ENCODE data around the gene SLC35A5. TPM values are rescaled to one million over a fixed set of nuclear protein-coding genes. Genes with fewer than 3 reads are reported as not detected.

The SLC35A5 gene
- total RNA-seq, 1 experiment from 2014 or later = 20.4 TPM

DNA sequence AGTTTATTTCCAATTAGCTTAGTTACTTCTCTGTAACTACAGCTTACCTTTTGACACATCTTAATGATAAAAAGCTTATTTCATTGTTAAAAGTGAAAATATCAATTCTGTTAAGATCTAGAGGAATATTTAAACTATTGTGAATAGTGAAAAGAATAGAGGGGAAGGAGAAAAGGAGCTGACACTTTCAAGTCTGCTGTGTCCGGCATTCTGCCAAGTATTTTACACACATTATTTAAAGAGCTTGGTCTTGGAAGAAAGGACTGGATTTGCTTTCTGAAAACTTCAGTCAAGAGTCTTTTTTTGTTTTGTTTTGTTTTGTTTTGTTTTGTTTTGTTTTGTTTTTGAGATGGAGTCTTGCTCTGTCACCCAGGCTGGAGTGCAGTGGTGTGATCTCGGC is 44.3 kb downstream of the SLC35A5 start:
- Histone ChIP-seq H3K4me1 (ENCODE audit: insufficient read depth, low read length, poor library complexity, severe bottlenecking) (peaks cover 5% of the 10 kb centered on the region), H3K4me3 (ENCODE audit: low read depth, low read length, poor library complexity, severe bottlenecking) (no peak overlapping the region), H3K9me3 (ENCODE audit: low read depth, low read length, poor library complexity, severe bottlenecking) (no peaks in the 10 kb centered on the region), H3K27me3 (replicated peaks; ENCODE audit: insufficient read depth, low read depth, low read length, poor library complexity) (no peaks in the 10 kb centered on the region), H3K36me3 (ENCODE audit: insufficient read depth, low read length, poor library complexity, severe bottlenecking) (no peaks in the 10 kb centered on the region), H3K27ac (ENCODE audit: low read depth, low read length, poor library complexity, severe bottlenecking) (no peak overlapping the region)
- ChIA-PET POLR2A (ENCODE audit: low non-redundant PET) (no interaction called here), CTCF (no interaction called here)
- intact Hi-C loops (cut with micrococcal nuclease; ENCODE audit: unreplicated experiment) = no loop called here
- DNase-seq (ENCODE audit: low spot score) = no peak
- BruUV-seq (replicated peaks) = no TSS peak
- TF ChIP-seq, protein P1, sequence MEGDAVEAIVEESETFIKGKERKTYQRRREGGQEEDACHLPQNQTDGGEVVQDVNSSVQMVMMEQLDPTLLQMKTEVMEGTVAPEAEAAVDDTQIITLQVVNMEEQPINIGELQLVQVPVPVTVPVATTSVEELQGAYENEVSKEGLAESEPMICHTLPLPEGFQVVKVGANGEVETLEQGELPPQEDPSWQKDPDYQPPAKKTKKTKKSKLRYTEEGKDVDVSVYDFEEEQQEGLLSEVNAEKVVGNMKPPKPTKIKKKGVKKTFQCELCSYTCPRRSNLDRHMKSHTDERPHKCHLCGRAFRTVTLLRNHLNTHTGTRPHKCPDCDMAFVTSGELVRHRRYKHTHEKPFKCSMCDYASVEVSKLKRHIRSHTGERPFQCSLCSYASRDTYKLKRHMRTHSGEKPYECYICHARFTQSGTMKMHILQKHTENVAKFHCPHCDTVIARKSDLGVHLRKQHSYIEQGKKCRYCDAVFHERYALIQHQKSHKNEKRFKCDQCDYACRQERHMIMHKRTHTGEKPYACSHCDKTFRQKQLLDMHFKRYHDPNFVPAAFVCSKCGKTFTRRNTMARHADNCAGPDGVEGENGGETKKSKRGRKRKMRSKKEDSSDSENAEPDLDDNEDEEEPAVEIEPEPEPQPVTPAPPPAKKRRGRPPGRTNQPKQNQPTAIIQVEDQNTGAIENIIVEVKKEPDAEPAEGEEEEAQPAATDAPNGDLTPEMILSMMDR (conservative IDR thresholded peaks at IDR 0.05; ENCODE audit: low read depth, low read length) = no peak
- TF ChIP-seq EZH2 (IDR thresholded peaks at IDR 0.05; ENCODE audit: borderline replicate concordance, low read depth, low read length, poor library complexity, severe bottlenecking) = no peak

DNA sequence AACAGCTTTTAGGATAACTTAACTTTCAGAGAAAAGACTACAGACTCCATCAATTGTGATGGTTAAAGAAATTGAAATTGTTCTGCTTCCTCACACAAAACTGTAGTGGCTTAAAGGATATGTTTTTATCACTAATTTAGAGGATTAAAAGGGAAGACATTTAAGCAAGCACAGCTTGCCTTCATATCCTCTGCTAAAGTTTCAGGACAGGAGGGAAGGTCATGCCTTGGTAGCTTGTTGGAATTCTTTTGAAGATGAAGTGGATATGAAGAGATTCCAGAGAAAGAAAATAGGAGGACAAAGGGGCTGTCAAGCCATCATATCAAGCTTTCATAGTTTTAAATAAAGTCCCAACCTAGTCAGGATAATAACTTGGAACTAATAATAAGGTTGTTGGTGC is 46.0 kb downstream of the SLC35A5 start:
- H3K4me1 ChIP-seq (ENCODE audit: insufficient read depth, low read length, poor library complexity, severe bottlenecking) = peaks cover 5% of the 10 kb centered on the region
- no peak for DNase-seq (ENCODE audit: low spot score)
- no peak overlapping the region for H3K4me3 ChIP-seq (ENCODE audit: low read depth, low read length, poor library complexity, severe bottlenecking)
- CTCF ChIA-PET = no interaction called here
- no peak overlapping the region for H3K27ac ChIP-seq (ENCODE audit: low read depth, low read length, poor library complexity, severe bottlenecking)
- BruUV-seq (replicated peaks) = no TSS peak
- intact Hi-C loops (cut with micrococcal nuclease; ENCODE audit: unreplicated experiment) = no loop called here
- POLR2A ChIA-PET (ENCODE audit: low non-redundant PET) = no interaction called here
- no peaks in the 10 kb centered on the region for H3K36me3 ChIP-seq (ENCODE audit: insufficient read depth, low read length, poor library complexity, severe bottlenecking)
- no peaks in the 10 kb centered on the region for H3K27me3 ChIP-seq (replicated peaks; ENCODE audit: insufficient read depth, low read depth, low read length, poor library complexity)
- no peak for TF ChIP-seq EZH2 (IDR thresholded peaks at IDR 0.05; ENCODE audit: borderline replicate concordance, low read depth, low read length, poor library complexity, severe bottlenecking)
- TF ChIP-seq, protein P1 (conservative IDR thresholded peaks at IDR 0.05; ENCODE audit: low read depth, low read length) = no peak
- H3K9me3 ChIP-seq (ENCODE audit: low read depth, low read length, poor library complexity, severe bottlenecking) = no peaks in the 10 kb centered on the region

DNA sequence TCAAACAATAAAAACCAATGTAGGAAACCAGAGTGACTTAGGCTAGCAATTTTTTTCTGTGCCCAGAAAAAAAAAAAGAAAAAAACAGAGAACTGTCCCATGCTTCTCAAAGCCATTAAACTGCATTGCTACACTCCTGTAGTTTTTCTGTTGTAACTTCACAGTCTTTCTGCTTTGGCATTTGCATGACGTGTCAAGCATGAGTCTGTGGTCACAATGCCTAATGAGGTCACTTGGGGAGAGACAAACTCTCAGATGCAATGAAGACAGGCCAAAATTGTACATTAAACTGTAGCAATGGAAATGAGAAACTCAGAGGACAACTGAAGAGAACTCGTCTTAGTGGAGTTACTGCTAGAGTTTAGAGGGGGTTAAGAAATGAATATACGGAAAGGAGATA is 48.3 kb downstream of the SLC35A5 start:
- intact Hi-C loops (cut with micrococcal nuclease; ENCODE audit: unreplicated experiment) = no loop called here

More for the DNA sequence above, 48.3 kb downstream of the SLC35A5 start:
- DNase-seq (ENCODE audit: low spot score) = no peak
- no TSS peak for BruUV-seq (replicated peaks)
- no peaks in the 10 kb centered on the region for H3K4me1 ChIP-seq (ENCODE audit: insufficient read depth, low read length, poor library complexity, severe bottlenecking)
- no peak overlapping the region for H3K27ac ChIP-seq (ENCODE audit: low read depth, low read length, poor library complexity, severe bottlenecking)
- ChIA-PET POLR2A (ENCODE audit: low non-redundant PET) (no interaction called here), CTCF (no interaction called here)
- no peaks in the 10 kb centered on the region for H3K27me3 ChIP-seq (replicated peaks; ENCODE audit: insufficient read depth, low read depth, low read length, poor library complexity)
- H3K4me3 ChIP-seq (ENCODE audit: low read depth, low read length, poor library complexity, severe bottlenecking) = no peak overlapping the region
- no peaks in the 10 kb centered on the region for H3K9me3 ChIP-seq (ENCODE audit: low read depth, low read length, poor library complexity, severe bottlenecking)
- TF ChIP-seq, protein P1 (conservative IDR thresholded peaks at IDR 0.05; ENCODE audit: low read depth, low read length) = no peak
- no peak for TF ChIP-seq EZH2 (IDR thresholded peaks at IDR 0.05; ENCODE audit: borderline replicate concordance, low read depth, low read length, poor library complexity, severe bottlenecking)
- no peaks in the 10 kb centered on the region for H3K36me3 ChIP-seq (ENCODE audit: insufficient read depth, low read length, poor library complexity, severe bottlenecking)
